HG03025 (cell line): Measurements from ENCODE around the gene MTA3.
"Not testable (repeated sequence)": the region's sequence is repeated elsewhere in the genome, so short reads cannot be mapped to it uniquely, and the experiment has no call there.

Experiments
- ATAC-seq: cut with Tn5 transposase; IDR thresholded peaks from one replicate; pipeline ENCODE4 v1.9.1; 2021; ENCODE audit warnings: mild to moderate bottlenecking, moderate library complexity; ENCODE audit not compliant: unreplicated experiment, low FRiP score

The MTA3 gene

GRCh38 chr2:42566837-42567321 is 1.6 kb upstream of the MTA3 start:
- no peak for ATAC-seq

GRCh38 chr2:42567364-42567763 is 1.1 kb upstream of the MTA3 start:
- ATAC-seq = no peak

GRCh38 chr2:42567806-42568400 is 529 bp upstream of the MTA3 start:
- peak; percentile 60 for ATAC-seq

- no peak for ATAC-seq
Measured at GRCh38 chr2:42569116-42569711, 782 bp downstream of the MTA3 start.

- no peak for ATAC-seq
Measured at GRCh38 chr2:42569883-42570282, 1.5 kb downstream of the MTA3 start.

- ATAC-seq = no peak
Measured at GRCh38 chr2:42572297-42573081, 4.1 kb downstream of the MTA3 start.

- ATAC-seq = no peak
Measured at GRCh38 chr2:42573256-42573655, 4.8 kb downstream of the MTA3 start.

GRCh38 chr2:42575458-42576064 is 7.1 kb downstream of the MTA3 start:
- no peak for ATAC-seq

GRCh38 chr2:42578621-42579020 is 10.2 kb downstream of the MTA3 start:
- no peak for ATAC-seq

- no peak for ATAC-seq
Measured at GRCh38 chr2:42581257-42581656, 12.8 kb downstream of the MTA3 start.

GRCh38 chr2:42584628-42585027 is 16.2 kb downstream of the MTA3 start:
- ATAC-seq = not testable (repeated sequence)

GRCh38 chr2:42585779-42586178 is 17.3 kb downstream of the MTA3 start:
- no peak for ATAC-seq

GRCh38 chr2:42587526-42588117 is 19.2 kb downstream of the MTA3 start:
- ATAC-seq = no peak

- no peak for ATAC-seq
Measured at GRCh38 chr2:42588121-42588520, 19.7 kb downstream of the MTA3 start.

GRCh38 chr2:42590176-42590575 is 21.7 kb downstream of the MTA3 start:
- no peak for ATAC-seq

- ATAC-seq = no peak
Measured at GRCh38 chr2:42593282-42593681, 24.9 kb downstream of the MTA3 start.

GRCh38 chr2:42598656-42599055 is 30.2 kb downstream of the MTA3 start:
- no peak for ATAC-seq

GRCh38 chr2:42601076-42601475 is 32.6 kb downstream of the MTA3 start:
- ATAC-seq = no peak

GRCh38 chr2:42602218-42602875 is 33.9 kb downstream of the MTA3 start:
- no peak for ATAC-seq

- no peak for ATAC-seq
Measured at GRCh38 chr2:42602876-42603219, 34.4 kb downstream of the MTA3 start.
